Osteoblast (primary cell): ENCODE results near the gene TAF10. TPM values are rescaled to one million over a fixed set of nuclear protein-coding genes. Genes with fewer than 3 reads are reported as not detected.

ENCODE experiments used
- DNase-seq: peaks from one replicate; pipeline ENCODE4 v3.0.0; 2011; ENCODE audit warnings: low spot score, mixed read lengths; ENCODE audit not compliant: insufficient read length; ENCODE audit errors: missing footprints
- H2AFZ ChIP-seq: 2 replicates; pipeline ENCODE4 v1.6.0; 2011; ENCODE audit warnings: mild to moderate bottlenecking, low read length
- H3K27ac ChIP-seq: 2 replicates; pipeline ENCODE4 v1.5.1; 2011; ENCODE audit warnings: mild to moderate bottlenecking, low read depth, low read length, moderate library complexity
- H3K27me3 ChIP-seq: 2 replicates; pipeline ENCODE4 v1.6.0; 2012; ENCODE audit warnings: mild to moderate bottlenecking, control low read depth, inconsistent platforms, low read length, moderate library complexity; ENCODE audit not compliant: insufficient read depth
- H3K36me3 ChIP-seq: 2 replicates; pipeline ENCODE4 v1.5.1; 2011; ENCODE audit warnings: mild to moderate bottlenecking, low read length, control low read depth, moderate library complexity; ENCODE audit not compliant: insufficient read depth
- H3K4me1 ChIP-seq: 2 replicates; pipeline ENCODE4 v1.5.1; 2011; ENCODE audit warnings: mild to moderate bottlenecking, low read length, control low read depth, moderate library complexity; ENCODE audit not compliant: insufficient read depth
- H3K4me2 ChIP-seq: 2 replicates; pipeline ENCODE4 v1.6.0; 2011; ENCODE audit warnings: mild to moderate bottlenecking, low read length; ENCODE audit not compliant: insufficient read depth
- H3K4me3 ChIP-seq: fragments of 200-600 bp; sonication (generic); 3 replicates; pipeline ENCODE4 v1.5.1; 2012; ENCODE audit warnings: mild to moderate bottlenecking, low read length, inconsistent platforms; ENCODE audit not compliant: insufficient read depth
- H3K79me2 ChIP-seq: 2 replicates; pipeline ENCODE4 v1.6.0; 2012; ENCODE audit warnings: mild to moderate bottlenecking, low read length, control low read depth, inconsistent platforms; ENCODE audit not compliant: insufficient read depth
- H3K9me3 ChIP-seq: 2 replicates; pipeline ENCODE4 v1.5.1; 2011; ENCODE audit warnings: low read depth, low read length, control low read depth
- H4K20me1 ChIP-seq: 2 replicates; pipeline ENCODE4 v1.6.0; 2012; ENCODE audit warnings: mild to moderate bottlenecking, low read length, control low read depth; ENCODE audit not compliant: insufficient read depth
- CTCF ChIP-seq: IDR thresholded peaks from 2 replicates; pipeline ENCODE4 v1.5.1; 2011; ENCODE audit warnings: mild to moderate bottlenecking, low read depth, low read length, moderate library complexity; ENCODE audit errors: extremely low read depth
- total RNA-seq: library from RNA; depleted of rRNA; stranded (reverse); fragments of >200 nt; gene quantifications from 2 replicates; pipeline ENCODE4 v1.2.3, GENCODE V29; 2012

TAF10 gene
- total RNA-seq, 1 donor = 23.5 TPM

GRCh38 chr11:6571434-6572008 lies 40.5 kb downstream of the TAF10 start:
- Histone ChIP-seq H3K4me3 (no peak overlapping the region), H3K9me3 (no peaks in the 10 kb centered on the region), H3K4me2 (peak overlapping the region; percentile 36), H3K79me2 (no peaks in the 10 kb centered on the region), H3K36me3 (no peaks in the 10 kb centered on the region), H3K27me3 (no peaks in the 10 kb centered on the region), H4K20me1 (peaks cover 12% of the 10 kb centered on the region), H2AFZ (no peak overlapping the region), H3K4me1 (peaks cover 18% of the 10 kb centered on the region), H3K27ac (no peak overlapping the region)
- TF ChIP-seq CTCF = no peak
- peak; percentile 65 for DNase-seq

GRCh38 chr11:6570691-6571427 lies 41.2 kb downstream of the TAF10 start:
- Histone ChIP-seq H3K4me2 (no peak overlapping the region), H3K36me3 (no peaks in the 10 kb centered on the region), H3K27ac (no peak overlapping the region), H3K79me2 (no peaks in the 10 kb centered on the region), H3K4me1 (peaks cover 18% of the 10 kb centered on the region), H3K27me3 (no peaks in the 10 kb centered on the region), H2AFZ (no peak overlapping the region), H3K4me3 (no peak overlapping the region), H3K9me3 (no peaks in the 10 kb centered on the region), H4K20me1 (peaks cover 17% of the 10 kb centered on the region)
- DNase-seq = no peak
- no peak for TF ChIP-seq CTCF

- H4K20me1 ChIP-seq = peaks cover 17% of the 10 kb centered on the region
- TF ChIP-seq CTCF = no peak
- H3K27me3 ChIP-seq = no peaks in the 10 kb centered on the region
- no peak overlapping the region for H2AFZ ChIP-seq
- H3K4me2 ChIP-seq = no peak overlapping the region
- no peaks in the 10 kb centered on the region for H3K36me3 ChIP-seq
- no peaks in the 10 kb centered on the region for H3K79me2 ChIP-seq
- no peak for DNase-seq
- no peak overlapping the region for H3K27ac ChIP-seq
- H3K4me1 ChIP-seq = peaks cover 18% of the 10 kb centered on the region
- H3K4me3 ChIP-seq = no peak overlapping the region
- H3K9me3 ChIP-seq = no peaks in the 10 kb centered on the region
Observed at GRCh38 chr11:6569706-6570105, 42.3 kb downstream of the TAF10 start.

GRCh38 chr11:6568191-6568918 lies 43.7 kb downstream of the TAF10 start:
- Histone ChIP-seq H2AFZ (no peak overlapping the region), H3K9me3 (no peaks in the 10 kb centered on the region), H3K27ac (no peak overlapping the region), H4K20me1 (peaks cover 17% of the 10 kb centered on the region), H3K4me1 (peaks cover 18% of the 10 kb centered on the region), H3K4me2 (no peak overlapping the region), H3K79me2 (no peaks in the 10 kb centered on the region), H3K27me3 (no peaks in the 10 kb centered on the region), H3K36me3 (no peaks in the 10 kb centered on the region), H3K4me3 (no peak overlapping the region)
- peak; percentile 93 for DNase-seq
- TF ChIP-seq CTCF = no peak
